ENCODE data around the gene CLCN4.

CLCN4 gene

DNA sequence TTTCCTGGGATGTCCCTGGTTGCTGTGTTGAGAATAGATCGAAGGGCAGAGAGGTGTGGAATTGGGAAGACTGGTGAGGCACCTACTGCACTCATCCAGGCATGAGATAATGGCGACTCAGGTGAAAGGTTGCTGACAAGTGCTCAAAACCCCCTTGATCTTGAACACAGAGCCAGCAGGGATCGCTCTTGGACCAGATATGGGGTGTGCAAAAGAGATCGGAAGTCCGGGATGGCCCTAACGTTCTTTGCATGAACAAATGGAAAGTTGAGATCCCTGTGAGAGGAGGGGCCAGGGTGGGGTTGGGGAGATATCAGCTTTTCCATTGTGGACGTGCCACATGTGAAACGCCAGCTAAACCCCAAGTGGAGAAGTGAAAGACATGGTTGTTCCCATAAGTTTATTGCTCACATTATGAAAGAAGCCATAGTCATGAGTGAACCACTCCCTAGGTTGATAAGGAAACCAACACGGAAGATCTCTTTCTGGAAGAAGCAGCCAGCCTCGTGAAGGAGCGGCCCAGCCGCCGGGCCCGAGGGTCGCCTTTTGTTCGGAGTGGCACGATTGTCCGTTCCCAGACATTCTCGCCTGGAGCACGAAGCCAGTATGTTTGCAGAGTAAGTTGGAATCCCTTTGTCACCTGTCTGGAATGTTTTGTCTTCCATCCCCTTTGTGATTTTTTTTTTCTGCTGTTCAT, 22.6 kb upstream of the CLCN4 start:
- DNase-seq, result no peak

DNA sequence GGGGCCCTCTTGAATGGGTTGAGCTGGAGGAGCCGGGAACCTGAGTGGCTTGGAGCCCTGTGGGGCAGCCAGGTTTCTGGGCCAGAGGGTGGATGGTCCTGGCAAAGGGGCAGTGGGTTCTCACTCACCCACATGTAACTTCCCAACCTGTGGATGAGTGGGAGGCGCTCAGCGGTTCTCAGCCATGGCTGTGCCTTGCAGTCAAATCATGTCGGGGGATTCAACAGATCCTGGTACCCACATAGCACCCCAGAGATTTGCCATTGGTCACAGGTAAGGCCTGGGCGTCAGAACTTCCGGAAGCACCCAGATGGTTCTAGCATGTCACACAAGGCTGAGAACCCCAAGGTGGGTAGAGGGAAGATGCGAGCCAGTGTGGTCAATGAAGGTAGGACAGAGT, 21.9 kb upstream of the CLCN4 start:
- DNase-seq, result no peak

DNA sequence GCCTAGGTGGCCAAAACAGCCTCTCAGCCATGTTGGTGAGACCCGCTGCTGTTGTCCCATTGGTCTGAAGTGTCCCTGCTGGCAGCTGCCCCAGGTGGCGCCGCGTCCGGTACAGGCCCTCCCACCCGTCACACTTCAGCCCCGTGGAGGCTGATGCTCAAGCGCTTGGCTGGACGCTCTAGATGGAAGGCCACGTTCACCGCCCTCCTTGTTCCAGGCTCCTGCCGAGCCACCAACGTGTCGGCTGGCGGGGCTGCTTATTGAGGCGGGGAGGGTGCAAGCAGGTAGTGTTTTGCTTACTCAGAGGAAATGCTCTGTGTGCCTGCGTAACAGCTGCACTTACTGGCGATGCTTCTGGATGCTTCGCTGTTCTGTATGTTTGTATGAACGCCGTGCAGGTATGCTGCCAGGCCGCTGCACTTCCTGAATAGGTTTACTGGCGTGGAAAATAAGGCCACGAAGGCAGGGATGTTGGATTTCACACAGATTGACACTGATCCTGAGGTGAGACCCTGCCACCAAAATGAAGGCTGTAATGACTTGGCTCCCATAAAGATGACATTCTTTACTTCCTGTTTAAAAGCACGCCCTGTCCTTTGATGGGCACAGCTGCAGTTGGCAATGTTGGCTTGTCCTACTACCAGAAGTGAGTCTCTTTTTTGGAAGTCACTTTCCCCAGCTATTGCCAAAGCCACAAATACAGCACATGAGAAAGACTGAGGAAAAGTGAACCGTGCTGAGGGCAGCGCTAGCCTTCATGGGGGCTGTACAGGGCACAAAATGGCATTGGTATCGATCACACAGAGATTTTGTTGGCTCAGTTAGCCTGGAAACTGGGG, 21.0 kb upstream of the CLCN4 start:
- no peak for DNase-seq

DNA sequence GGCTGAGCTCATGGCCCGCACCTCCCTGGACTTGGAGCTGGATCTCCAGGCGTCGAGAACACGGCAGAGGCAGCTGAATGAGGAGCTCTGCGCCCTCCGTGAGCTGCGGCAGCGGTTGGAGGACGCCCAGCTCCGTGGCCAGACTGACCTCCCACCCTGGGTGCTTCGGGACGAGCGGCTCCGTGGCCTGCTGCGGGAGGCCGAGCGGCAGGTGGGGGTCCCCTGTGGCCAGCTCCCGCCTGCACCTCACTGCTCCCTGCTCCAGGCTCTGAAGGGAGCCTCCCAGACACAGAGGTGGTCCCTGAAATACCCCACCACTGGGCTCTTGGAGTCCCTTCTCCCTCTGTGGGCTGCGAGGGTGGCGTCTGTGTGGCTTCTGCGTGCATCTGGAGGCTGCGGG, 18.0 kb upstream of the CLCN4 start:
- DNase-seq, result no peak

DNA sequence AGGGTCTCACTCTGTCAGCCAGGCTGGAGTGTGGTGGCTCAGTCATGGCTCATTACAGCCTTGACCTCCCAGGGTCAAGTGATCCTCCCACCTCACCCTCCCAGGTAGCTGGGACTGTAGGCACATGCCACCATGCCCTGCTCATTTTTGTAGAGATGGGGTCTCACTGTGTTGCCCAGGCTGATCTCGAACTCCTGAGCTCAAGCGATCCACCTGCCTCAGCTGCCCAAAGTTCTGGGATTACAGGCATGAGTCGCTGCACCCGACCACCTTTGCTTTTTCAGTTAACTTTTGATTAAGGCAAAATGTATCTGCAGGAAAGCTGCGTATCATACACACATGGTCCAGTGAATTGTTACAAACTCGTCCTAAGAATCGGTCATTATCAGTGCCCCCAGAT, 16.5 kb upstream of the CLCN4 start:
- DNase-seq, result no peak

DNA sequence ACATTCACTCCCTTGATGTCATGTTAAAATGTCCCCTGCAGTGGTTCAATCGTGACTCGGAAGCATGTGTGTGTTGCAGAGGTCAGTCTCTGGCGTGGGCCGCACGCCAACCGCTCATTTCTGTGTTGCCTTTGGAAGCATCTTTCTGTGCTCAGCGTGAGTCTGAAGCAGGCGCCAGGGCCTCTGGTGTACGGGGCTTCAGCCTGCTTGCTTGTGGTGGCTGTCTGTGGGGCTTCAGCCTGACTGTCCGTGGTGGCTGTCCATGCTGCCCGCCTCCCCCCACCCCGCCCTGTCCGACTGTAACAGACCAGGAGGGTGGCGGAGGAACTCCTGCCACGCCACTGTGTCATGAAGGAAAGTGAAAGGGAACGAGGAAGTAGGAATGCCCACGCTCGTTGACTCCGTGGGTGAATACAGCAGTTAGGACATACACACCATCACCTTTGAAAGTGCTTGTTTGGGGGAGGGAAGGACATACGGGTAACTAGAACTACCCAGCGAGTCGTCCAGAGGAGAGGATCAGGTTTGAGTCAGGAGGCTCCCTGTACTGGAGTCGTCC, 14.7 kb upstream of the CLCN4 start:
- DNase-seq, result no peak

DNA sequence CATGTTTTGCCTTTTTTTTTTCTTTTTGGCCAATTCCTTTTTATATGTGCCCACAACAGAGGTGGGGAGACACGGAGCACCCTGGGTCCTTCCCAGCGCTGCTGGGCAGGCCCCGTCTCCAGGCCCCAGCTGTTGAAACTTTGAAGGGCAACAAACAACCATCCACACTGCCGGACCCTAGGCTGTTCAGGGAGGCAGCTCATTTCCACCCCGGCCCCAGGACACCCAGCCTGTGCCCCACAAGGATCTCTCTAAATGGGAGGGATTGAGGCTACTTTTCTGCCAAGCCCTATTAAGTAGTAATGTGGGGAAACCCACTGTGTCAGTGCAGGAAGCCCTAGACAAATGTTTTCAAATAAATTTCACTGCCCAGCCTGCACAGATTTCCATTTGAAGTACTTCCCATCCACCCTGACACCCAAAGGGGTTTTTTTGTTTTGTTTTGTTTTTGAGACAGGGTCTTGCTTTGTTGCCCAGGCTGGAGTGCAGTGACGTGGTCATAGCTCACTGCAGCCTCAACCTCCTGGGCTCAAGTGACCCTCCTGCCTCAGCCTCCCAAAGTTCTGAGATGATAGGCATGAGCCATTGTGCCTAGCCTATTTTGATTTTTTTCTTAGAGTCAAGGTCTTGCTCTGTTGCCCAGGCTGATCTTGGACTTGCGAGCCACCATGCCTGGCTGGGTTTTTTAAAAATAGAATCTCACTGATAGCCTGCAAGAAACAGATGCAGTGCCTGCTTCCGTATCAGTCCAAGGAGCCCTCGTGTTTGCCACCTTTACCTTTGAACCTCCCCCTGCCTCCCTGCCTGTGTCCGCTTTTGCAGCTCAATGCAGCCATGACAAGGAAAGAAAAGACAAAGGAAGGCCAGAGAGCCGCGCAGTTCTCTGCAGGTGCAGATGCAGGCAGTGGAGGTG, 13.4 kb upstream of the CLCN4 start:
- no peak for DNase-seq

DNA sequence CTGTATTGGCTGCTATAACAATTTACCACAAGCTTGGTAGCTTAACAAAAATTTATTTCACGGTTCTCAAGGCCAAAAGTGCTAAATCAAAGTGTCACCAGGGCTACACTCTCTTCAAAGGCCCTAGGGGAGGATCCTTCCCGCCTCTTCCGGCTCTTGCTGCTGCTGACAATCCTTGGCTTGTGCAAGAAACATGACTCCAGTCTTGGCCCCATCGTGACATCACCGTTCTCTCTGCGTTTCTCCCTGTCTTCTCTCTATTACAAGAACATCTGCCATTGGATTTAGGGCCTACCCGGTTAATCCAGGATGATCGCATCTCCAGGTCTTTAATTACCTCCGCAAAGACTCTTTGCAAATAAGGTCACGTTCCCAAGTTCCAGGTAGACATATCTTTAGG, 10.4 kb upstream of the CLCN4 start:
- no peak for DNase-seq

DNA sequence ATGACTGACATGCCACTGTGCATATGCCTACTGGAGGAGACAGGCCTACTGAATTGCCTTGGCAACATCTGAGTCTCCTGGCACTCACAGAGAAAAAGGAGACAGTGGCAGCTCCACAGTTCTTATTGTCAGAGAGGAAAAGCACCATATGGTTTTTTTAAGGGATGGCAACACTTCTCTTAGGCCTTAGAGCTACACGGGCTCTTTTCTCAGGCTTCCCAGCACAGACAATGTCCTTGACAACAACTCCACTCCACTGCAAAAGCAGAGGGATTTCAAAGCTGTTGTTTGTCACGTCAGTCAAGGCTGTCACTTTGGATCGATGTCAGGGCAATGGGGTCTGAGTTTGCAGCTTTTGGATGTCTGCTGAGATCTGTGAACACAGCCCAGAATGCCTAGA, 4.7 kb upstream of the CLCN4 start:
- DNase-seq, result no peak

DNA sequence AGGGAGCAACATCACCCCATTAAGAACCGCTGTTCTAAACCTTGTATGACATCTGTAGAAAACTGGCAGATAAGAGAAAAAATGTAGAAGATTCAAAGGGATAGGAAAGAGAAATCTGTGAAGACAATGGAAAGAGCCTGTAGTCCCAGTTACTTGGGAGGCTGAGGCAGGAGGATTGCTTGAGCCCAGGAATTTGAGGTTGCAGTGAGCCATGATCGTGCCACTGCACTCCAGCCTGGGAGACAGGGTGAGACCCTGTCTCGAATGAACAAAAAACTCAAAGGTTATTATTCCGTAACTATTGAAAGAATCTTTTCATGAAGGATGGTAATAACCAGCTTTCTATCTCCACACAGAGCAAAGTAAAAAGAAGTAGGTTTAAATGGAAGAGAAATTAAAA, 1.6 kb upstream of the CLCN4 start:
- no peak for DNase-seq

DNA sequence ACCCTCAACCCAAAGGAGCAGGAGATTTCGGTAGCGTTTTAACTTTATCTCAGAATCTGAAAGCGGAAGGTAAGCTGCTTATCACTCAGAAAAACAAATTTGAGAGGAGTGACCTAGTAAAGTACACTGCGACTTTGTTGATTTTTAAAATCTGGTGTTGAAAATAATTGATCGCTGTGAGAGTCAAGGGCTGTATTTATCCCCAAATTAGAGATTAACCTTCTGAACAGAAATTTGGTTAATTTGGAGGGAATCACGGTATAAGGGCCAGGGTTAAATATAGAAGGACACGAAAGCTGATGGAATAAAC, 212 bp downstream of the CLCN4 start:
- DNase-seq, result no peak

DNA sequence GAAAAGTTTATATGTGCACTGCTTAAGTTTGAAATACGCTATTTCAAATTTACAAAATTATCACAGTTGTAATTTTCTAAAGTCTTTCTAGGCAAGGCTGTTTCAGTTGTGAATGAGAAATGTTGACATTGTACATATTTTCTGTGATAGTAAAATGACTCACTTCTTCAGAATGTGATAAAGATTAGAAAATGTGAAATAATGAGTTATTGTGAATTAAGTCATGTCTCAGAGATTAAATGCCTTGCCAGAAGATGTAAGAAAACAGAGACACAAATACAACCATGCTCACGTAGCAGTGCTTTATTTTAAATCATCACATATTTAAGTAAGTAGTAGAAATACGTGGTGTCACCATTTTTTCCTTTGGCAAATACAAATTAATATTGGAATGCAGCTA, 768 bp downstream of the CLCN4 start:
- DNase-seq, result no peak

DNA sequence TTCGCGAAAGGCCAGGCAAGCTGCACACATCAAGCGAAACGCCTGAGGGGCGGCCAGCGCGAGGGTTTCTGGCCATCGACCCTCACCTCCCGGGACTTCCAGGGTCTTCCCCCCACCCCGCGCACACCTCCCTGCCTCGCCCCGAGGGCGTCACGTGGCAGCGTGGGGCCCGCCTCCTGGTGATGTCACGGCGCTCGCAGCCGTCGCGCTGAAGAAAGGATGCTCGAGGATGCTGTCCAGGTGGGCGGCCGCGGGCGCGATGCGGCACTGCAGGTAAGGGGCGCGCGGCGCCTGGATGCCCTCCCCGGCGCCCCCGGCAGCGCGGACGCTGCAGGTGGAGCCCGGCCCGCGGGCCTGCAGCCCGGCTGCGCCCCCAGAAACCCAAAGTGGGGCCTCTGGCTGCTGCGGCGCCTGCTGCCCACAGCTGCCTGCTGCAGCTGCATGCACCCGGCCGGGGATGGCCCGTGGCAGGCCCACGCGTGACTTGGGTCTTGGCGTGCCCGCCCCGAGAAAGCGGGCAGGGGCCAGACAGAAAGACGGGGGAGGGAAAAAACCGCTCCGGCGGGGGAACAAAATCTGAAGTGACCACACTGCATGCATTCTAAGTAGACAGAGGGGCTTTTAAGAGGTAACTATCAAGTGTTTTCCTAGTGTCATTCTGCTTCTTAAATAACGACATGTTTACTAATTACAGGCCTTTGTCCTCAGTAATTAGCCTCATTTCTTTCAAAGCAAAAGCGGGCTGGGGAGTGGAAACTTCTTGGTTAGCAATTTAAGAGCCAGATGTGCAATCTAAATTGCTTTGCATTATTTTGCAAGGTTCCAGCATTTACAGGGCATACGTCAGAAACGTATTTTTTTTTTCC, 1.7 kb downstream of the CLCN4 start:
- peak; percentile 62 for DNase-seq

DNA sequence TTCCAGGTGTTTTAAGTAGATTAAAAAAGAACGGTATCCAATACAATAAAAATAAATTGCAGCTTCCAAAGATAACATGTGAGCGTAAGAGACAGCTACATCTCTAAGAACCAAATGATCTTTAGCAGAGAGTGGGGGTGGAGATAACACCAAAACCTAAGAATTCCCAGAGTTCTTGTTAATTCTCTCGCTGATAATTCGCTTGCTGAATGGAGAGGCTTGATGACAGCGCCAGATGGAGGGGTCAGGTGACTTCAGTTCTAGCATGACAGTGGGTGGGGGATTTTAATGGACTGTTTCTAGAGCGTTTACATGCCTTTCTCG, 2.3 kb downstream of the CLCN4 start:
- DNase-seq, result no peak

DNA sequence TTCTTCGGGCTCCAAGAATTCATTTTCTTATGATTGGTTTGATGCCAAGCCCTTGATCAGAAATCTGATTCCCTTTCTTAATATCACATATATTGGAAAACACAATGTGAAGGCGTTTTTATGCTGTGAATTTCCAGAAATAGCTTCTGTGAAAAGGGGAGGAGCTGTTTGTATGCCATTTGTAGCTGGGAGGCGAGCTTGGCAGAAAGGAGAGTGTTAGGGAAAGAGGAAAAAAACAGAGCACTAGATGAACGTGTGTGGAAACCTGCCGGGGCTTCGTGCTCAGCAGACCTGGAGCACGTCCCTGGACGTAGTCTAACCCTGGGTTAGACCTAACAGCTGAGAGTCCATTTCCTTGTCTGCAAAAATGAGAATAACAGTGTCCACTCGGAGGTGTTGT, 3.4 kb downstream of the CLCN4 start:
- DNase-seq, result no peak

DNA sequence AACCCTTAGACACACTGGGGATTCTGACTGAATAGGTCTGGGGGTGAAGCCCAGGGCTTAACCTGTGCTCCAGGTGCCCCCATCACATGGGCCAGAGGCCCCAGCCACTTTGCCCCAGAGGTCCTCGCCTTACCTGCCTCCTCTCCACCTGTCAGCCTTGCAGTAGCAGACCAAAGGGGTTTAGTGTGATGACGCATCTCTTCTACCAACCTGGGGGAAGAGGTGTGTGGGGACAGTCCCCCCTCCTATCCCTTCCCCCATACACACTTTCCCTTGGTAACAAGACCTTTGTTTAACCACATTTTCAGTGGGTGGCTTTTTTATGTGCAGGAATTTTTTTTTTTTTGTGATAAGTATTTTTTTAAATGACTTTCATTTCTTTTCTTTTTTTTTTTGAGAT, 6.3 kb downstream of the CLCN4 start:
- DNase-seq, result no peak

DNA sequence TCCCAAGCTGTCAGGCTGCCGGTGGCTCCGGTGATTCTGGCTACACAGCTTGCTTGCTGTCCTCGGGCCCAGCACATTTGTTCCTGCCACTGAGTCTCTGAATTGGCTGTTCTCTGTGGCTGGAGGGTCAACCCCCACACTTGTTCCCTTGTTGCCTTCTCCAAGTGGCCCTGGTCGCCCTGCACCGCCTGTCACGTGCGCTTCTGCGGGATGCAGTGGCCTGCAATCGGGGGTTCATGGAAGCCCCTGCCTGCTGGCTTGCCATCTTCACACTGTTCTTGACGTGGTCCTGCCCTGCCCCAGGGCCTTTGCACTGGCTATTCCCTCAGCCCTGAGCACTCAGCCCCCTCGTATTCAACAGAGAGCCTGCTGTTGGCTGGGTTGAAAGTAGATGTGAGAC, 8.1 kb downstream of the CLCN4 start:
- no peak for DNase-seq

DNA sequence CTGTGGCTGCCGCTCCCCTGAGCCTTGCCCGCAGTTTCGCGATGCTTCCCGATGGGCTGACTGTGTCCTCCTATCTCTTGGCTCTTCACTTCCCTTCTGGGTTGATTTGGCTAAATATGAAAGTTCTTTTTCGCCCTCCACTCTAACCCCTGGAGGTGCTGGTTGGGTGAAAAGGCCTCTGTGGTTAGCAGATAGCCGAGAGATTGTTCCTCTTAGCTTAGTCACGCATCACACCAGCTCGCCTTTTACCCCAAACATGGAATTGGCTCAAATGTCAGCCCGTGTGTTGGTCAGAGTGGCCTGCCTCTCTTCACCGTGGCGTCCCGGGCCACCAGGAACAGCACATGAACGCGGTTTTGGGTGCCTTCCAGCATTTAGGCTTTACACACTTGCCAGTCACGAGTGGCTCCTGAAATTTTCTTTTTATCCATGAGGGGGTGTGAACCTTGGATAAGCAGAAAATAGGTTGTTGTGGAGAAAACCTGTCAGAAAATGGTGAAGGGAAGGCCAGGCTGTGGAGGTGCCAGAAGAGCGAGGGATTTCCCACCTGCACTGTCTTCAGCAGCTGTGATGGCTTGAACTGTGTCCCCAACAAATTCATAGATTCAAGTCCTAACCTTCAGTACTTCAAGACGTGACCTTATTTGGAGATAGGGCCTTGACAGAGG, 8.9 kb downstream of the CLCN4 start:
- DNase-seq, result no peak

DNA sequence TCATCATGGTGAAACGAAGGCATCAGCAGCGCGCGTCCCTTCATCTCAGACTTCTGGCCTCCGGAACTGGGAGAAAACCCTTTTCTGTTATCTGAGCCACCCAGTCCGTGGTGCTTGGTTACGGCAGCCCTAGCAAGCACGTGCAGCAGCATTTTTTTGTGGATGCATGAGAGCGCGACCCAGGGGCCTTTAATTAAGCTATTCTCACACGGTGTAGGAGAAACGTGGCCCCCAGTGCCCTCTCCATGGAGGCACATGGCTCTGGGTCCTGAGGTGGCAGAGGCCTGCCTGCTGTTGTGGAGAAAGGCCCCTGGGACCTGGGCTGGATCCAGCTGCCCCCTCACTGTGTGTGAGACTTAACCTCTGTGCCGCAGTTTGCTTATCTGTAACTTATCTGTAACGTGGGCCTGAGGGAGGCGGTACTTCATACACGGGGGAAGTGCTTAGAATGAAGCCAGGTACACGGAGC, 9.5 kb downstream of the CLCN4 start:
- DNase-seq, result no peak

DNA sequence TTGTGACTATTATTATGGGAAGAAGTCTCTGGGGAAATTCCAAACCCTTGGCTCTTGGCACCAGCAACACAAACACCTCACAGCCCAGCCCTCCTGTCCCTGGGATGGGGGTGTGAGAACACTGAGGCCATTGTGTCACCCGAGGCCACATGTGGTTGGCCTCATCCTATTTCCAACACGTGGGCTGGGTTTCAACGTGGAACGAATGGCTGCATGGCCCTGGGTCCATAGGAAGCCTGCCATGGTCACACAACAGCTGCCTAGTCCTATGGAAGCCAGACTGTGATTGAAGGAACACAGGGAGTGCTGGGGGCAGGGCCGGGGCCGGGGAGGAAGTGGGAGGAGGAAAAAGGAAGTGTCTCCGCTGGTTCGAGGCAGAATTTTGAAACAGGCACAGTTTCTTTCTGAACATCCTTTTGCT, 10.0 kb downstream of the CLCN4 start:
- no peak for DNase-seq

DNA sequence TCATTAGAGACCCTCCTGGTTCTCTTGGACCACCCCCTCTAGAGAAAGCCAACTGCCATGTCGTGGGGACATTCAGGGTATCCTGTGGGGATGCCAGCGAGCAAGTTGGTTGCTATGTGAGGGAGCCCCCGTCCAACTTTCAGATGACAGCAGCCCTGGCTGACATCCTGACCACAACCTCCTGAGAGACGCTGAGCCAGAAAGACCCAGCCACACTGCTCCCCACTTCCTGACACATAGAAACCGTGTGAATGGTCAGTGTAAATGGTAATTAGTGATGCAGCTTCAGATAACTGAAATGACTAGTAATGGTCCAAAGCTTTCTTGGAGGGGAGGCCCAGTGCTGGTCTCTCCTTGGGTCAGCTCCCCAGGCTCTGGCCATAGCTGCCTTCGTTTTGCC, 10.8 kb downstream of the CLCN4 start:
- DNase-seq, result no peak

DNA sequence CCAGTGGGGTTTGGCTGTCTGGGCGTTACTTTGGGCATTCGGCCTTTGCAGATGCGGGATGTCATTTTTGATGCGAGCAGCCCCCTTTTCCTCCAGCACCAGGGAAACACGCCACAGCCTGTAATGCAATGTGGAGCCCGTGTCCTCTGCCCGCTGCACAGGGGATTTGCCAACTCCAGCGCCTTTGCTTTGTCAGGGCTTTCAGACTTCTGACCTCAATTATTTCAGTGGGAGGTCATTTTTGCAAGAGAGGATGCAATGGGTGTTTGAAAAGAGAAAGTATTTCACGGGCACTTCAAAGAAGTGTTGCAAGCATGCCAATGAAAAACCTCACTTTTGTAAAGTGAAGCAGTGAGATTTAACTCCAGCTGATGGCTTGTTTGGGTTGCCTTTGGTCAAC, 11.5 kb downstream of the CLCN4 start:
- no peak for DNase-seq

All from DMS53 (cell line).